Activated naive CD4-positive, alpha-beta T cell treated with anti-CD3 and anti-CD28 coated beads, Interleukin-2, amount 10 ng/mL, durations not matched to agents 7 days and 5 days (primary cell): ENCODE results near the gene TUBGCP2.
"Not testable (repeated sequence)": the region's sequence is repeated elsewhere in the genome, so short reads cannot be mapped to it uniquely, and the experiment has no call there.

Source experiments
- CTCF ChIA-PET: fragments of 350-600 bp; sonication (Branson Sonifier 250); formaldehyde crosslinking; loops from one replicate; lab custom pipeline; 2021; ENCODE audit warnings: antibody characterized with exemption; lab: Charles Lee
- DNase-seq: peaks from one replicate; pipeline ENCODE4 v3.0.0-alpha.2; 2020
- H3K27ac Mint-ChIP-seq: one replicate; pipeline ENCODE4 v1.8.0; 2021; ENCODE audit warnings: mild to moderate bottlenecking, moderate library complexity, mixed read lengths
- H3K27me3 Mint-ChIP-seq: one replicate; pipeline ENCODE4 v1.8.0; 2021; ENCODE audit warnings: mild to moderate bottlenecking, mixed read lengths
- H3K36me3 Mint-ChIP-seq: one replicate; pipeline ENCODE4 v1.8.0; 2021; ENCODE audit warnings: mixed read lengths
- H3K4me1 Mint-ChIP-seq: one replicate; pipeline ENCODE4 v1.8.0; 2021; ENCODE audit warnings: mixed read lengths
- H3K4me3 Mint-ChIP-seq: one replicate; pipeline ENCODE4 v1.8.0; 2021; ENCODE audit warnings: mild to moderate bottlenecking, moderate library complexity, mixed read lengths
- H3K9me3 Mint-ChIP-seq: one replicate; pipeline ENCODE4 v1.8.0; 2021; ENCODE audit warnings: mixed read lengths

The TUBGCP2 gene

GRCh38 chr10:133324857-133325260 is 16.2 kb upstream of the TUBGCP2 start:
- peaks cover 65% of the 10 kb centered on the region for H3K27me3 Mint-ChIP-seq
- CTCF ChIA-PET: interaction anchor here (0.9 to 1.6 kb wide), 2 partner anchors 10 to 17 kb away, joined by 4 to 5 read pairs; no protein-coding TSS in a partner anchor
- peaks cover 7% of the 10 kb centered on the region for H3K4me1 Mint-ChIP-seq
- H3K9me3 Mint-ChIP-seq: peaks cover 3% of the 10 kb centered on the region
- H3K4me3 Mint-ChIP-seq: no peak overlapping the region
- no peak for DNase-seq
- no peak overlapping the region for H3K27ac Mint-ChIP-seq
- H3K36me3 Mint-ChIP-seq: no peaks in the 10 kb centered on the region

GRCh38 chr10:133324198-133324792 is 15.6 kb upstream of the TUBGCP2 start:
- H3K27me3 Mint-ChIP-seq: peaks cover 63% of the 10 kb centered on the region
- no peak overlapping the region for H3K4me3 Mint-ChIP-seq
- no peaks in the 10 kb centered on the region for H3K36me3 Mint-ChIP-seq
- H3K9me3 Mint-ChIP-seq: peaks cover 3% of the 10 kb centered on the region
- no peak overlapping the region for H3K27ac Mint-ChIP-seq
- CTCF ChIA-PET: interaction anchor here (0.9 to 1.6 kb wide), 3 partner anchors 9 to 181 kb away, joined by 4 to 5 read pairs (median 4); no protein-coding TSS in a partner anchor
- peaks cover 8% of the 10 kb centered on the region for H3K4me1 Mint-ChIP-seq
- peak; percentile 77 for DNase-seq

- Mint-ChIP-seq H3K27me3 (peaks cover 51% of the 10 kb centered on the region), H3K4me1 (peaks cover 14% of the 10 kb centered on the region)
- H3K9me3 Mint-ChIP-seq, CTCF ChIA-PET, H3K27ac Mint-ChIP-seq, DNase-seq, H3K36me3 Mint-ChIP-seq, H3K4me3 Mint-ChIP-seq: not testable (repeated sequence)
These were observed 13.5 kb upstream of the TUBGCP2 start for GRCh38 chr10:133322064-133322709.

GRCh38 chr10:133320852-133321422 is 12.3 kb upstream of the TUBGCP2 start:
- CTCF ChIA-PET: interaction anchor here (1.2 kb wide), 2 partner anchors 9 to 13 kb away, joined by 5 to 10 read pairs; no protein-coding TSS in a partner anchor
- H3K27ac Mint-ChIP-seq, DNase-seq, H3K36me3 Mint-ChIP-seq, H3K9me3 Mint-ChIP-seq, H3K4me3 Mint-ChIP-seq: not testable (repeated sequence)
- H3K27me3 Mint-ChIP-seq: peaks cover 39% of the 10 kb centered on the region
- peaks cover 12% of the 10 kb centered on the region for H3K4me1 Mint-ChIP-seq

- Mint-ChIP-seq H3K4me3 (peak overlapping the region; percentile 35), H3K9me3 (peaks cover 3% of the 10 kb centered on the region), H3K36me3 (no peaks in the 10 kb centered on the region), H3K4me1 (peaks cover 8% of the 10 kb centered on the region), H3K27ac (no peak overlapping the region), H3K27me3 (peaks cover 20% of the 10 kb centered on the region)
- CTCF ChIA-PET: interaction anchor here (0.6 to 1.6 kb wide), 4 partner anchors 11 to 176 kb away, joined by 3 to 7 read pairs (median 4); no protein-coding TSS in a partner anchor
- peak; percentile 78 for DNase-seq
These were observed 9.9 kb upstream of the TUBGCP2 start for GRCh38 chr10:133318494-133319127.

DNA sequence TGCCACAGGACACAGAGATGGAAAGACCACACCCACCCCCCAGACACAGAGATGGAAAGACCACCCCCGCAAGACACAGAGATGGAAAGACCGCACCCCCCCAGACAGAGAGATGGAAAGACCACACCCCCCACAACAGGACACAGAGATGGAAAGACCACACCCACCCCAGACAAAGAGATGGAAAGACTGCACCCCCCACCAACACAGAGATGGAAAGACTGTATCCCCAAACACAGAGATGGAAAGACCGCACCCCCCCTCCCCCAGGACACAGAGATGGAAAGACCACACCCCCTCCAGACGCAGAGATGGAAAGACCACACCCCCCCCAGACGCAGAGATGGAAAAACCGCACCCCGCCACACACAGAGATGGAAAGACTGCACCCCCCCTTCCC is 8.1 kb upstream of the TUBGCP2 start:
- no peak overlapping the region for H3K27ac Mint-ChIP-seq
- no peak overlapping the region for H3K4me3 Mint-ChIP-seq
- no peak for DNase-seq
- peaks cover 8% of the 10 kb centered on the region for H3K4me1 Mint-ChIP-seq
- H3K9me3 Mint-ChIP-seq: peaks cover 3% of the 10 kb centered on the region
- peaks cover 11% of the 10 kb centered on the region for H3K36me3 Mint-ChIP-seq
- H3K27me3 Mint-ChIP-seq: peaks cover 13% of the 10 kb centered on the region
- CTCF ChIA-PET: interaction anchor here (1.8 kb wide), 1 partner anchor 13 kb away, joined by 9 read pairs; no protein-coding TSS in a partner anchor

DNA sequence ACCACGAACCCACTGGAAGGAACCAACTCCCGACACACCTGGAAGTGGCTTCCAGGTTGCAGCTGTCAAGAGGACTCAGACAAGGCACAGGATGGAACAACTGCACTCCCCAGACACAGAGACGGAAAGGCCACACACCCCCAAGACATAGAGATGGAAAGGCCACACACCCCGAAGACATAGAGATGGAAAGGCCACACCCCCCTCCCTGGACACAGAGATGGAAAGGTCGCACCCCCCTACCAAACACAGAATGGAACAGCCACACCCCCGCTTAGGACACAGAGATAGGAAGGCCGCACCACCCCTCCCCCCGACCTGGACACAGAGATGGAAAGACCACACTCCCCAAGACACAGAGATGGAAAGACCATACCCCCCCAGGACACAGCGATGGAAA is 7.6 kb upstream of the TUBGCP2 start:
- H3K27ac Mint-ChIP-seq: no peak overlapping the region
- H3K4me3 Mint-ChIP-seq: no peak overlapping the region
- H3K36me3 Mint-ChIP-seq: peaks cover 13% of the 10 kb centered on the region
- CTCF ChIA-PET: interaction anchor here (0.6 to 1.8 kb wide), 3 partner anchors 11 to 13 kb away, joined by 3 to 9 read pairs (median 3); no protein-coding TSS in a partner anchor
- peaks cover 13% of the 10 kb centered on the region for H3K27me3 Mint-ChIP-seq
- peaks cover 3% of the 10 kb centered on the region for H3K9me3 Mint-ChIP-seq
- DNase-seq: no peak
- peaks cover 8% of the 10 kb centered on the region for H3K4me1 Mint-ChIP-seq

DNA sequence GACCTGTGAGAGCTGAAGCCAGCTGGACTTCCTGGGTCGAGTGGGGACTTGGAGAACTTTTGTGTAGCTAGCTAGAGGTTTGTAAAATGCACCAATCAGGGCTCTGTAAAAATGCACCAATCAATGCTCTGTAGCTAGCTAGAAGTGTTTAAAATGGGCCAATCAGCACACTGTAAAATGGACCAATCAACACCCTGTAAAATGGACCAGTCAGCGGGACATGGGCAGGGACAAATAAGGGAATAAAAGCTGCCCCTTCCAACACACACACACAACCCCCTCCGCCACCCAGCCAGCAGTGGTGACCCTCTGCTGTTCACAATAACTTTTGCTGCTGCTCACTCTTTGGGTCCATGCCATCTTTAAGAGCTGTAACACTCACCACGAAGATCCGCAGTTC is 7.2 kb upstream of the TUBGCP2 start:
- H3K4me1 Mint-ChIP-seq: peaks cover 8% of the 10 kb centered on the region
- no peak for DNase-seq
- CTCF ChIA-PET: interaction anchor here (0.6 to 1.8 kb wide), 4 partner anchors 11 to 57 kb away, joined by 3 to 9 read pairs (median 4); no protein-coding TSS in a partner anchor
- peaks cover 3% of the 10 kb centered on the region for H3K9me3 Mint-ChIP-seq
- H3K27me3 Mint-ChIP-seq: peaks cover 13% of the 10 kb centered on the region
- no peak overlapping the region for H3K4me3 Mint-ChIP-seq
- no peak overlapping the region for H3K27ac Mint-ChIP-seq
- peaks cover 13% of the 10 kb centered on the region for H3K36me3 Mint-ChIP-seq

- DNase-seq: no peak
- no peak overlapping the region for H3K4me3 Mint-ChIP-seq
- no peak overlapping the region for H3K27ac Mint-ChIP-seq
- H3K4me1 Mint-ChIP-seq: peaks cover 11% of the 10 kb centered on the region
- peaks cover 13% of the 10 kb centered on the region for H3K27me3 Mint-ChIP-seq
- CTCF ChIA-PET: interaction anchor here (0.7 to 1.8 kb wide), 5 partner anchors 9 to 171 kb away, joined by 3 to 9 read pairs (median 4); no protein-coding TSS in a partner anchor
- no peaks in the 10 kb centered on the region for H3K9me3 Mint-ChIP-seq
- peaks cover 17% of the 10 kb centered on the region for H3K36me3 Mint-ChIP-seq
These were observed 6.2 kb upstream of the TUBGCP2 start for GRCh38 chr10:133314911-133315310.

- H3K4me3 Mint-ChIP-seq: no peak overlapping the region
- no peak overlapping the region for H3K27ac Mint-ChIP-seq
- H3K27me3 Mint-ChIP-seq: no peaks in the 10 kb centered on the region
- CTCF ChIA-PET: no interaction called here
- peaks cover 7% of the 10 kb centered on the region for H3K4me1 Mint-ChIP-seq
- peaks cover 19% of the 10 kb centered on the region for H3K36me3 Mint-ChIP-seq
- no peaks in the 10 kb centered on the region for H3K9me3 Mint-ChIP-seq
- no peak for DNase-seq
These were observed 4.5 kb upstream of the TUBGCP2 start for GRCh38 chr10:133313192-133313591.

DNA sequence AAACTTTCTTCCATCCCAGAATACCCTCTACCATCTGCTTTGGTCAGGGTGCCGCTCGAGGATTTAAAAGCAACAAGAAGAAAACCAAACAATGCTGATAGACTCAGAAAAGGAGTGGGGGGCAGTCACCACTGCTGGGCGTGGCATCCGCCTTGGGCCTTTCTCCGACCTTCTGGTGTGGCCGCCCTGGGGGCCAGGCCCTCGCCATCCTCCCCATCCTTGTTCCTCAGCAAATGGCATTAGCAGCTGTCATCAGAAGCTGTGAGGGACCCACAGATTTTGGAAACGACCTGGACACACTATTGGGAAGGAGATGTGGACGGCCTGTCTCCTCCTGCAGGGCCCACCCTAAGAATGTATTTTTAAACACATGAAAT is 4.1 kb upstream of the TUBGCP2 start:
- Mint-ChIP-seq H3K4me1 (peaks cover 9% of the 10 kb centered on the region), H3K27me3 (no peaks in the 10 kb centered on the region), H3K9me3 (no peaks in the 10 kb centered on the region), H3K4me3 (no peak overlapping the region), H3K36me3 (peaks cover 21% of the 10 kb centered on the region), H3K27ac (no peak overlapping the region)
- CTCF ChIA-PET: no interaction called here
- no peak for DNase-seq

DNA sequence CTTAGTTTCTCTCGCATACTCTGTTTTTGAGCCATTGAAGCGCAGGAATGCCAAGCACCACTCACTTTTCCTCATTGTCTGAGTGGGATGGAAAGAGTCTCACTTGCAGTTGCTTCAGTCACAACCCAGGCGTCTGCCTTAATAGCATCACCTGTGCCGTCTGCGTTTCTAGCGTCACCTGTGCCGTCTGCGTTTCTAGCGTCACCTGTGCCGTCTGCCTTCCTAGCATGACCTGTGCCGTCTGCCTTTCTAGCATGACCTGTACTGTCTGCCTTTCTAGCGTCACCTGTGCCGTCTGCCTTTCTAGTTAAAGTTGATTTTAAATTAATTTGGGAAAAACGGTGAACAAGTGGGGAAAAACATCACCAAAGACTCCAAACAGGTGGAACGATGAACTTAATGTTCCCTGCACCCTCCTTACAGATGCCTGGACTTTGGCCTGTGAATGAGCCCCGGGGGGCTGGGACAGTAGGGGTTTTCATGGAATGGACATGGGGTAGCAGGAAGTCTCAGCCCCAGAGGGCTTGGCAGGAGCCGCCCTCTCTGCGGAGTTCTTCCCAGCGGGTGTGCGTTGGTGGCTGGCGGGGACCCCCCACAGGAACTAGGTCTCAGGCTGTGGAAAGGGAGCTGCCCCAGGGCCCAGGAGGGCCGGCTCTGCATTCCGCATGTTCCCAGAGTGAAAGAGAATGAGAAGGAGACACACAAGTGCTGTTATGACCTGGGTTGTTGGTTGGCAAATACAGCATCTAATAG is 3.5 kb upstream of the TUBGCP2 start:
- no peak for DNase-seq
- no peak overlapping the region for H3K4me3 Mint-ChIP-seq
- H3K36me3 Mint-ChIP-seq: peaks cover 21% of the 10 kb centered on the region
- no peaks in the 10 kb centered on the region for H3K27me3 Mint-ChIP-seq
- peaks cover 15% of the 10 kb centered on the region for H3K4me1 Mint-ChIP-seq
- CTCF ChIA-PET: no interaction called here
- H3K27ac Mint-ChIP-seq: no peak overlapping the region
- H3K9me3 Mint-ChIP-seq: no peaks in the 10 kb centered on the region

GRCh38 chr10:133311570-133311969 is 2.9 kb upstream of the TUBGCP2 start:
- Mint-ChIP-seq H3K27me3 (no peaks in the 10 kb centered on the region), H3K36me3 (peaks cover 21% of the 10 kb centered on the region), H3K9me3 (no peaks in the 10 kb centered on the region), H3K27ac (no peak overlapping the region), H3K4me1 (peaks cover 20% of the 10 kb centered on the region), H3K4me3 (no peak overlapping the region)
- CTCF ChIA-PET: no interaction called here
- no peak for DNase-seq
